ENCODE measurements around the gene TMEM260. TPM values are rescaled to one million over a fixed set of nuclear protein-coding genes. Genes with fewer than 3 reads are reported as not detected.

Gene TMEM260
- total RNA-seq, 6 experiments from 2014 or later: 10.0 to 14.9 (median 11.5) TPM

GRCh38 chr14:56555921-56556570 lies 23.6 kb upstream of the TMEM260 start:
- Histone ChIP-seq H3K36me3 (no peaks in the 10 kb centered on the region), H3K9me3 (no peaks in the 10 kb centered on the region), H3K27me3 (no peaks in the 10 kb centered on the region), H3K4me1 (peaks cover 0 to 3% (median 0%) of the 10 kb centered on the region in 4 donors), H3K4me3 (no peak overlapping the region), H3K27ac (no peak overlapping the region)
- WGBS (ENCODE audit: insufficient coverage, low coverage, low lambda C conversion rate, missing lambda C conversion rate): 43% methylated on average over 5 of the region's 5 CpGs
- DNase-seq: no peak
- TF ChIP-seq POLR2A (IDR thresholded peaks at IDR 0.05) (no peak), CTCF (IDR thresholded peaks at IDR 0.05) (peak; percentile 49 to 76 (median 67))
- intact Hi-C loops (cut with DNase I): no loop called here
- ATAC-seq: peak; percentile 99 to 100 (median 99)

- intact Hi-C loops (cut with DNase I): no loop called here
- H3K4me1 ChIP-seq: peaks cover 0 to 3% (median 0%) of the 10 kb centered on the region in 4 donors
- ATAC-seq: no peak
- TF ChIP-seq POLR2A (IDR thresholded peaks at IDR 0.05) (no peak), CTCF (IDR thresholded peaks at IDR 0.05) (no peak)
- no peaks in the 10 kb centered on the region for H3K27me3 ChIP-seq
- no peaks in the 10 kb centered on the region for H3K36me3 ChIP-seq
- H3K9me3 ChIP-seq: no peaks in the 10 kb centered on the region
- WGBS (ENCODE audit: insufficient coverage, low coverage, low lambda C conversion rate, missing lambda C conversion rate): 62% methylated on average over 3 of the region's 4 CpGs
- no peak overlapping the region for H3K4me3 ChIP-seq
- H3K27ac ChIP-seq: no peak overlapping the region
- DNase-seq: no peak
Observed at GRCh38 chr14:56559182-56559581, 20.4 kb upstream of the TMEM260 start.

GRCh38 chr14:56561606-56562005 lies 18.0 kb upstream of the TMEM260 start:
- Histone ChIP-seq H3K4me1 (no peaks in the 10 kb centered on the region), H3K27ac (no peak overlapping the region), H3K9me3 (no peaks in the 10 kb centered on the region), H3K27me3 (no peaks in the 10 kb centered on the region), H3K36me3 (no peaks in the 10 kb centered on the region), H3K4me3 (no peak overlapping the region)
- intact Hi-C loops (cut with DNase I): no loop called here
- DNase-seq (no peak), ATAC-seq (no peak)
- 21% methylated on average over 2 of the region's 2 CpGs for WGBS (ENCODE audit: insufficient coverage, low coverage, low lambda C conversion rate, missing lambda C conversion rate)
- TF ChIP-seq CTCF (IDR thresholded peaks at IDR 0.05): no peak
- TF ChIP-seq POLR2A (IDR thresholded peaks at IDR 0.05): no peak

- Histone ChIP-seq H3K36me3 (no peaks in the 10 kb centered on the region), H3K27ac (no peak overlapping the region), H3K27me3 (no peaks in the 10 kb centered on the region), H3K4me3 (no peak overlapping the region), H3K4me1 (no peaks in the 10 kb centered on the region), H3K9me3 (no peaks in the 10 kb centered on the region)
- intact Hi-C loops (cut with DNase I): no loop called here
- DNase-seq: no peak
- TF ChIP-seq POLR2A (IDR thresholded peaks at IDR 0.05) (no peak), CTCF (IDR thresholded peaks at IDR 0.05) (no peak)
- WGBS (ENCODE audit: insufficient coverage, low coverage, low lambda C conversion rate, missing lambda C conversion rate): 53% methylated on average over 1 of the region's 1 CpG
- ATAC-seq: no peak
Observed at GRCh38 chr14:56562883-56563282, 16.7 kb upstream of the TMEM260 start.

- TF ChIP-seq POLR2A (IDR thresholded peaks at IDR 0.05) (no peak), CTCF (IDR thresholded peaks at IDR 0.05) (no peak)
- ATAC-seq: no peak
Observed at GRCh38 chr14:56569174-56569573, 10.4 kb upstream of the TMEM260 start.

More at GRCh38 chr14:56569174-56569573, 10.4 kb upstream of the TMEM260 start:
- Histone ChIP-seq H3K27ac (no peak overlapping the region), H3K27me3 (no peaks in the 10 kb centered on the region), H3K9me3 (no peaks in the 10 kb centered on the region), H3K36me3 (no peaks in the 10 kb centered on the region), H3K4me1 (no peaks in the 10 kb centered on the region), H3K4me3 (no peak overlapping the region)
- intact Hi-C loops (cut with DNase I): no loop called here
- no peak for DNase-seq

Measured in right lobe of liver (tissue), 6 donors.